HG03571 (cell line): Measurements from ENCODE around the gene CHMP2A.
"Not testable (repeated sequence)": the region's sequence is repeated elsewhere in the genome, so short reads cannot be mapped to it uniquely, and the experiment has no call there.

Experiments used
- ATAC-seq: cut with Tn5 transposase; IDR thresholded peaks from one replicate; pipeline ENCODE4 v1.9.1; 2021; ENCODE audit not compliant: unreplicated experiment

The CHMP2A gene

GRCh38 chr19:58554494-58555368 is at the start of gene CHMP2A:
Gene CHMP2A (minus strand): TSS chr19:58555105. CDS start chr19:58554212, 893 bp downstream.
- ATAC-seq = no peak

GRCh38 chr19:58586133-58586765 is 31.3 kb upstream of the CHMP2A start:
- no peak for ATAC-seq

GRCh38 chr19:58585442-58586132 is 30.7 kb upstream of the CHMP2A start:
- ATAC-seq = no peak

GRCh38 chr19:58584498-58585441 is 29.9 kb upstream of the CHMP2A start:
- no peak for ATAC-seq

GRCh38 chr19:58582985-58583384 is 28.1 kb upstream of the CHMP2A start:
- no peak for ATAC-seq

GRCh38 chr19:58581227-58582141 is 26.6 kb upstream of the CHMP2A start:
- ATAC-seq = no peak

- ATAC-seq = no peak
Measured at GRCh38 chr19:58579473-58580142, 24.7 kb upstream of the CHMP2A start.

GRCh38 chr19:58578012-58578925 is 23.4 kb upstream of the CHMP2A start:
- no peak for ATAC-seq

- ATAC-seq = not testable (repeated sequence)
Measured at GRCh38 chr19:58577581-58577980, 22.7 kb upstream of the CHMP2A start.

- ATAC-seq = peak; percentile 47
Measured at GRCh38 chr19:58575183-58576041, 20.5 kb upstream of the CHMP2A start.

- no peak for ATAC-seq
Measured at GRCh38 chr19:58573658-58574164, 18.8 kb upstream of the CHMP2A start.

- peak; percentile 52 for ATAC-seq
Measured at GRCh38 chr19:58572818-58573657, 18.1 kb upstream of the CHMP2A start, which contains the start of gene MZF1. Gene MZF1 (minus strand): TSS chr19:58573335. CDS start chr19:58571389, 1,946 bp downstream.

- ATAC-seq = no peak
Measured at GRCh38 chr19:58572026-58572817, 17.3 kb upstream of the CHMP2A start.

- ATAC-seq = no peak
Measured at GRCh38 chr19:58571575-58571947, 16.7 kb upstream of the CHMP2A start.
